LNCAP (cell line): ENCODE data around the gene SLITRK5.

Experiments used
- TF ChIP-seq, protein P1 (sequence below): fragments of 450-650 bp; IDR thresholded peaks from 2 replicates; pipeline ENCODE4 v1.5.1; 2017; ENCODE audit warnings: mild to moderate bottlenecking

The SLITRK5 gene, protein sequence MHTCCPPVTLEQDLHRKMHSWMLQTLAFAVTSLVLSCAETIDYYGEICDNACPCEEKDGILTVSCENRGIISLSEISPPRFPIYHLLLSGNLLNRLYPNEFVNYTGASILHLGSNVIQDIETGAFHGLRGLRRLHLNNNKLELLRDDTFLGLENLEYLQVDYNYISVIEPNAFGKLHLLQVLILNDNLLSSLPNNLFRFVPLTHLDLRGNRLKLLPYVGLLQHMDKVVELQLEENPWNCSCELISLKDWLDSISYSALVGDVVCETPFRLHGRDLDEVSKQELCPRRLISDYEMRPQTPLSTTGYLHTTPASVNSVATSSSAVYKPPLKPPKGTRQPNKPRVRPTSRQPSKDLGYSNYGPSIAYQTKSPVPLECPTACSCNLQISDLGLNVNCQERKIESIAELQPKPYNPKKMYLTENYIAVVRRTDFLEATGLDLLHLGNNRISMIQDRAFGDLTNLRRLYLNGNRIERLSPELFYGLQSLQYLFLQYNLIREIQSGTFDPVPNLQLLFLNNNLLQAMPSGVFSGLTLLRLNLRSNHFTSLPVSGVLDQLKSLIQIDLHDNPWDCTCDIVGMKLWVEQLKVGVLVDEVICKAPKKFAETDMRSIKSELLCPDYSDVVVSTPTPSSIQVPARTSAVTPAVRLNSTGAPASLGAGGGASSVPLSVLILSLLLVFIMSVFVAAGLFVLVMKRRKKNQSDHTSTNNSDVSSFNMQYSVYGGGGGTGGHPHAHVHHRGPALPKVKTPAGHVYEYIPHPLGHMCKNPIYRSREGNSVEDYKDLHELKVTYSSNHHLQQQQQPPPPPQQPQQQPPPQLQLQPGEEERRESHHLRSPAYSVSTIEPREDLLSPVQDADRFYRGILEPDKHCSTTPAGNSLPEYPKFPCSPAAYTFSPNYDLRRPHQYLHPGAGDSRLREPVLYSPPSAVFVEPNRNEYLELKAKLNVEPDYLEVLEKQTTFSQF

DNA sequence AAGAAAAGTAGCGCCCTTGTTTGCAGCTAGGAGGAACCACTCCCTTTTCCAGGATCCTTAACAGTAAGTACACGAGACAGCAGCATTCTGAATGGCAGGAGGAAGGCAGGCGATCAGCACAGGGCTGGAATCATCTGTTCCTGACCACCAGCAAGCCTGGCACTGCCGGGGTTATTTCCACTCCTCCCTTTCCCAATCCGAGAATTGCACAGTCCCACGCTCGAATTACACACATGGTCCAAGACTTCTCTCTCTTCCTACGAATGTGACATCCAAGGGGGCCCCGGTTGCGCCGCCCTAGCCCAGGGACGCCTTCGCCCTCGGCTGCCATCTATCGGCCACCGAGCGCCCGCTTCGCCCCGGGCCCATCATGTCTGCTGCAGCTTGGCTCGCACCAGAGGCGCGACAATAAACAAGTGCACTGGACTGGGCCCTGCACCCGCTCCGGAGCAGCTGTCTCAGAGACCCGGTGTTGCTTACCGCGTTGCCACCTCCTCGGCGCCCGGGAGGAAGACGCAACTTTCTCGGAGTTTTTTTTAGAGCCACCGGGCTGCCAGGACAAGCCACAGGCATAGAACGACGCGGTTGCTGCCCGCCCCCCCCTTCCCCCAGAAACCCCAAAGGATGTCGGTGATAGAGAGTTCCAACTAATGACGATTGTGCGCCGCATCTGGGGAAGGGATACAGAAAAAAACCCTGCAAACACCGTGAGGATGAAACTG lies at the start of gene SLITRK5:
TSS of gene SLITRK5 (plus strand) at position 341 of the 722 bp plus-strand sequence. CDS start 4,018 bp downstream, outside the sequence.
- TF ChIP-seq, protein P1, sequence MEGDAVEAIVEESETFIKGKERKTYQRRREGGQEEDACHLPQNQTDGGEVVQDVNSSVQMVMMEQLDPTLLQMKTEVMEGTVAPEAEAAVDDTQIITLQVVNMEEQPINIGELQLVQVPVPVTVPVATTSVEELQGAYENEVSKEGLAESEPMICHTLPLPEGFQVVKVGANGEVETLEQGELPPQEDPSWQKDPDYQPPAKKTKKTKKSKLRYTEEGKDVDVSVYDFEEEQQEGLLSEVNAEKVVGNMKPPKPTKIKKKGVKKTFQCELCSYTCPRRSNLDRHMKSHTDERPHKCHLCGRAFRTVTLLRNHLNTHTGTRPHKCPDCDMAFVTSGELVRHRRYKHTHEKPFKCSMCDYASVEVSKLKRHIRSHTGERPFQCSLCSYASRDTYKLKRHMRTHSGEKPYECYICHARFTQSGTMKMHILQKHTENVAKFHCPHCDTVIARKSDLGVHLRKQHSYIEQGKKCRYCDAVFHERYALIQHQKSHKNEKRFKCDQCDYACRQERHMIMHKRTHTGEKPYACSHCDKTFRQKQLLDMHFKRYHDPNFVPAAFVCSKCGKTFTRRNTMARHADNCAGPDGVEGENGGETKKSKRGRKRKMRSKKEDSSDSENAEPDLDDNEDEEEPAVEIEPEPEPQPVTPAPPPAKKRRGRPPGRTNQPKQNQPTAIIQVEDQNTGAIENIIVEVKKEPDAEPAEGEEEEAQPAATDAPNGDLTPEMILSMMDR, result peak; percentile 89

DNA sequence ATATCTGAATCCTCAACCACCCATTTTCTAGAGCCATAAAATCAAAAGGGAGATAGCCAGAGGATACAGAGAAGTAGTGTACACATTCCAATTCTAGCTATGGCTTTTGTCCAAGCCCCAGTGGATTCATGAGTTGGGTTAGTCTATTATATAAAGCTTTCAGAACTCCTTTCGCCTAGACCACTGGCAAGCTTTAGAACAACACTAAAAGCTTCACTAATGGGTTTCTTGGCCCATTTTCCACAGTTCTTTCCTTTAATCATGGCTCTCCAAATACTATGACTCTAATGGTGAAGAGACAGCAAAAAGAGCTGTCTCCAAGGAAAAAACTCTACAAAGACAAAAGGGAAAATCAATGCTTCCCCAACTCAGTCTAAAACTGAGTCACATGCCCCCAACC lies 48.2 kb upstream of the SLITRK5 start:
- TF ChIP-seq, protein P1, result no peak

DNA sequence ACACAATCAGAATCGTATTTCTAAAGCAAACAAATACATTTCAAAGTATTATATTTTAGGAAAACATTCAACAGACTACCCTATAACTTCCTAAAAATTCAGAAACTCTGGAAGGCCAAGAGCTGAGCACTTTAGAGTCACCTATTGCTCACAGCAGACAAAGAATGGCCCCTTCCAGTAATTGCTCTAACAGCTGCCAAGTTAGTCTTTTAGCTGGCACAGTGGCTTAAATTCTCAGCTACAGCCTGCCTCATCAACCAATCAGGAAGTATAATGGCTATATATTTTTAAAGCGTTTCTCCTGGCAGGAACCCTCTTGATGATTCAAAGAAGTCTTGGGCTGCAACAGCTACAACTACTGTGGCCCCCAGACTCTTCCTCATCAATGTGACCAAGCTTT lies 14.9 kb upstream of the SLITRK5 start:
- TF ChIP-seq, protein P1, result no peak

DNA sequence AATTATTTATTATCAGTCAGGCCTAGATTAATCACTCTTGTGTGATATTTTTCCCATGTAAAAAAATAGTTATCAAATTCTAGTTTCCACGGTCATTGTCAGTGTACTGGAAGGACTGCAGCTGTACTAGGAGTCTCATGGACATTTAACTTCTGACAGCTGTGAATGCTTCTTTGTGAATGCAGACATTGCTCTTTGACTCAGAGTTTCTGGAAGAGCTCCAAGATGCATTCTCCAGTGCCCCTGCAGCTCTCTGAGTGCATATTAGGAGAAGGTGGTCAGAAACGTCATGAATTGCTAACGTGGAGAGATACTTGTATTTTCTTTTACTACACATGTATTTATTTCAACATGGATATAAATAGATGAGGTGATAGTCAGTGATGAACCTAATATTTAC lies 9.7 kb upstream of the SLITRK5 start:
- TF ChIP-seq, protein P1, result no peak

DNA sequence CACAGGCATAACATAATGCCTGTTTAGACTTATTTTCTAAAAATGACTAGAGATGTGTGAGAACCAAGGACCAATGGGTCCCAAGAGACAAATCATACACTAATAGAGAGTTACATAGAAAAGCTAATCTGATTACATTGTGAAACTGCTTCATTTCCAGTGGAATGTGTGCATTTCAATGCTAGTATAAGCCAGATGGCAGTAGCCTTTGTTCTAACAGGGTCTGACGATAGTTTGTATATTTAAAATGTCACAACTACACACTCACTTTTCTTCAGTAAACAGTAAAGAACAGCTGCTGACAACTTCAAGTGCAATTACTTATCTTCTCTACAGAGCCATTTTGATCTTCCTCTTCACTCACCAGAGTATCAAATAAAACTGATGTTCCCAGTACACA lies 4.3 kb upstream of the SLITRK5 start:
- TF ChIP-seq, protein P1, result no peak

DNA sequence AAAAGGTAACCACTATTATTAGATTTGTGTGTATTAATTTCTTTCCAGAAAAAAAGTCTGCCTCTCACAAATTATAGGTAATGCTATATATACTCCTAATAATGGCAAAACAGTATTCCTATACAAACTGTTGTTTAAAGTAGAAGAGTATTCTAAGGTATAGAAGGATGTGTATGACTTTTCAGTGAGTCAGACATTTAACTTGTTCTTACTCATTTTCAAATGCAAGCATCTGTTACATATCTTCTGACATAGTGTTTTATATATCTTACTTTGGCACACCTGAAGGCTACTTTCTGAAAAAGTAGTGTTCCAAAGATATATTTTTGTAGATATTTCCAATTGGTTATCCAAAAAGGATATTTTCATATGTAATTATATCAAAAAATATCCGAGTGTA lies 3.5 kb upstream of the SLITRK5 start:
- TF ChIP-seq, protein P1, result no peak

DNA sequence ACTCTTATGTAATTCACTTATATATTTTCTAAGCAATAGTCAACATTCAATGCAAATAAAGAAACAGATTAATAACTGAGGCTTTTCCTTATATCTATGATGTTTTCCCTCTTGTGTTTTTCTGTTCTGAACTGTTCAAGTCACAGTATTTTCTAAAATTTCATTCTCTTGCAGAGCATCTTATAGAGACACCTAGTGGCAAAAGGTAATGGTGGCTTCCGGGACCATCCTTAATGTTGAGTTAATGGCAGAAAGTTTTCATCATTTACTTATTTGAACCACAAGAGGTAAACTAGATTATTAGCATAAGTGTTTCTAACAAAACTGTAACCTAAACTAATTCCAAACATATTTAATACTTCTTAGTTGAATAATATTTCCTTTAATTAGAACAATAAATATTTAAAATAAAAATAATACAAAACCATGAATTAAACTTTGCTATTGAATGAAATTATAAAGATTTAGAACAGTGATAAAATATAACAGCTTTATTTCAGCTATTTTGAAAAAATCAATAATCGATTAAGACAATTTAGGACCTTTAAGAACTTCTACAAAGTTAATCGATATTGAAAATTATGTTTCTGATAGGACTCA lies 1.7 kb upstream of the SLITRK5 start:
- TF ChIP-seq, protein P1, result peak; percentile 71
